HEK293 (cell line): Measurements from ENCODE around the gene LCN1.

Source experiments
- GLIS2 ChIP-seq: fragments of 450-650 bp; formaldehyde crosslinking; IDR thresholded peaks from 2 replicates; pipeline ENCODE4 v1.5.1; 2016; ENCODE audit warnings: missing biosample characterization, missing genetic modification characterization
- TF ChIP-seq, protein P1 (sequence below): fragments of 450-650 bp; formaldehyde crosslinking; IDR thresholded peaks from 2 replicates; pipeline ENCODE4 v1.5.1; 2016; ENCODE audit warnings: missing biosample characterization, missing genetic modification characterization

- TF ChIP-seq, protein P1, sequence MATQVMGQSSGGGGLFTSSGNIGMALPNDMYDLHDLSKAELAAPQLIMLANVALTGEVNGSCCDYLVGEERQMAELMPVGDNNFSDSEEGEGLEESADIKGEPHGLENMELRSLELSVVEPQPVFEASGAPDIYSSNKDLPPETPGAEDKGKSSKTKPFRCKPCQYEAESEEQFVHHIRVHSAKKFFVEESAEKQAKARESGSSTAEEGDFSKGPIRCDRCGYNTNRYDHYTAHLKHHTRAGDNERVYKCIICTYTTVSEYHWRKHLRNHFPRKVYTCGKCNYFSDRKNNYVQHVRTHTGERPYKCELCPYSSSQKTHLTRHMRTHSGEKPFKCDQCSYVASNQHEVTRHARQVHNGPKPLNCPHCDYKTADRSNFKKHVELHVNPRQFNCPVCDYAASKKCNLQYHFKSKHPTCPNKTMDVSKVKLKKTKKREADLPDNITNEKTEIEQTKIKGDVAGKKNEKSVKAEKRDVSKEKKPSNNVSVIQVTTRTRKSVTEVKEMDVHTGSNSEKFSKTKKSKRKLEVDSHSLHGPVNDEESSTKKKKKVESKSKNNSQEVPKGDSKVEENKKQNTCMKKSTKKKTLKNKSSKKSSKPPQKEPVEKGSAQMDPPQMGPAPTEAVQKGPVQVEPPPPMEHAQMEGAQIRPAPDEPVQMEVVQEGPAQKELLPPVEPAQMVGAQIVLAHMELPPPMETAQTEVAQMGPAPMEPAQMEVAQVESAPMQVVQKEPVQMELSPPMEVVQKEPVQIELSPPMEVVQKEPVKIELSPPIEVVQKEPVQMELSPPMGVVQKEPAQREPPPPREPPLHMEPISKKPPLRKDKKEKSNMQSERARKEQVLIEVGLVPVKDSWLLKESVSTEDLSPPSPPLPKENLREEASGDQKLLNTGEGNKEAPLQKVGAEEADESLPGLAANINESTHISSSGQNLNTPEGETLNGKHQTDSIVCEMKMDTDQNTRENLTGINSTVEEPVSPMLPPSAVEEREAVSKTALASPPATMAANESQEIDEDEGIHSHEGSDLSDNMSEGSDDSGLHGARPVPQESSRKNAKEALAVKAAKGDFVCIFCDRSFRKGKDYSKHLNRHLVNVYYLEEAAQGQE (tag by site-specific recombination) = no peak
- no peak for TF ChIP-seq GLIS2 (tag by site-specific recombination)
Observed at GRCh38 chr9:135523521-135524129, 2.4 kb downstream of the LCN1 start.
